Prostate gland (tissue), 1 donor: ENCODE data around the gene CLIC5.

ENCODE experiments used
- POLR2A ChIP-seq: fragments of 450-650 bp; IDR thresholded peaks from one replicate; pipeline ENCODE4 v1.6.1; 2016; ENCODE audit warnings: antibody characterized with exemption, mild to moderate bottlenecking
- POLR2AphosphoS5 ChIP-seq: sonication (generic); formaldehyde crosslinking; IDR thresholded peaks from one replicate; pipeline ENCODE4 v1.6.1; 2017; ENCODE audit warnings: antibody characterized with exemption

DNA sequence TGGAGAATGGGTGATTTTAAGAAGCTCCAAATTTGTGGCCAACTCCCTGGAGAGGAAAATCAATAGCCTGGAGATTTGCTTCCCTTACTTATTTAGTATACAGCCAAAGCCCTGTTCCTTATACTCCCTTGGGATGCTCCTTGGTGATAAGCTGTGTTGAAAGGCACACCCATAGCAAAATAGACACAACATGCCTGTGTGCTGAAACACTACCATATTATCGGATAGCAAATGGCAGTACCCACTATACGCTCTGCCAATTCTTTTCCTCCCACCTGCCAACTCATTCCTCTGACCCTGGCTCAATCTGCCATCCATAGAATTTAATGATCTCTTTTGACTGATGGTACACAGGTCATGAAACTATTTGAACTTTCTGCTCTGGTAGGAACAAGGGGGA, 98.2 kb downstream of the CLIC5 start:
- TF ChIP-seq POLR2A (no peak), POLR2AphosphoS5 (no peak)
